AG04450 (cell line): ENCODE results near the gene FAM20A. TPM values are rescaled to one million over a fixed set of nuclear protein-coding genes. Genes with fewer than 3 reads are reported as not detected.

ENCODE experiments used
- CTCF ChIA-PET: fragments of 300-600, 350-600 bp; formaldehyde crosslinking; extraction: SDS; loops from one replicate; lab custom pipeline; 2022; ENCODE audit warnings: antibody characterized with exemption, inconsistent platforms; lab: Charles Lee
- POLR2A ChIA-PET: fragments of 350-600 bp; formaldehyde crosslinking; extraction: SDS; loops from one replicate; lab custom pipeline; 2021; ENCODE audit warnings: antibody characterized with exemption, inconsistent platforms; lab: Yijun Ruan, JAX
- DNase-seq: peaks from one replicate; pipeline ENCODE4 v3.0.0-alpha.2; 2011; ENCODE audit warnings: low read depth, low spot score
- H3K27ac ChIP-seq: one replicate; pipeline ENCODE4 v1.5.1; 2012; ENCODE audit warnings: low read depth, low read length, control low read depth
- H3K27me3 ChIP-seq: one replicate; pipeline ENCODE4 v1.6.0; 2012; ENCODE audit warnings: low read length; ENCODE audit not compliant: control insufficient read depth, insufficient read depth
- H3K4me3 ChIP-seq: 2 replicates; pipeline ENCODE4 v1.5.1; 2011; ENCODE audit warnings: mild to moderate bottlenecking, low read depth, low read length, control low read depth
- H3K9me3 ChIP-seq: 2 replicates; pipeline ENCODE4 v1.5.1; 2012; ENCODE audit warnings: low read length; ENCODE audit not compliant: control insufficient read depth, insufficient read depth
- polyA plus RNA-seq: library from polyadenylated mRNA; depleted of rRNA; stranded (reverse); fragments of >200 nt; gene quantifications from 2 replicates; pipeline ENCODE4 v1.2.3, GENCODE V29; 2011
- TF ChIP-seq, protein P1 (sequence below): IDR thresholded peaks from 2 replicates; pipeline ENCODE4 v1.5.1; 2011; ENCODE audit warnings: low read depth, low read length, control low read depth, inconsistent platforms

The FAM20A gene
- polyA plus RNA-seq, 1 experiment: not detected

DNA sequence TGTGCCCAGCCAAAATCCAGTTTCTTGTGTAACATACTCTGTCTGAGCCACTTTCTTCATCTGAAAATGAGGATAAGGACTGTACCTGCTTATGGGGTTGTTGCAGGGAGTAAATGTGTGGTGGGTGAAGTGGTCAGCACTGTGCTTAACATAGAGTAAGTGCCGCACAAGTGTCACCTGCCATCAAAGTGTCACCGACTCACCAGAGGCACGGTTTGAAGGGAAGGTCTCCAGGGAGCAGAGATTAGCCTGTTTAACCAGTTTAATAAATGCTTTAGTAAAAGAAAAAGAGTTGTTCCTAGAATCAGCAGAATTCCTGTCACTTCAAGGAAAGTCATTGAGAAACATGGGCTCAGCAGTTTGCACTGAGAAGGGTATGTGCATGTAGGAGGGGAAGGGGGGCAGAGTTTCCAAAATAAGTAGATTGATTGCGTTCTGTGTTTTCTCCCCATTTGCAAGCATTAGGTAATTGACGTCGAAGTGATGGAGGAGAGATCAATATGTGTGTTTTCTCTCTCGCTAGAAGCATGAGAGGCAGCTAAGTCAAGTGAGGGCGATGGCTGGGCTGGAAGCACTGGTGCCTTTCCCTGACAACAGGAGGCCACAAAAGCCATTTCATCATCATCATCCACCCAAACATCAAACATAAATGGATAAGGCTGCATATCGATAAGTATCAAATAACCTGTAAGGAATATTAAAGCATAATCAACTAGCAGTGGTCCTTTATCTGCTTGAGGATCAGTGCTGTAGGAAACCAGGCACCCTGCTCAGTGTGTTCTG lies 19.1 kb downstream of the FAM20A start:
- no peaks in the 10 kb centered on the region for H3K9me3 ChIP-seq
- no peak for DNase-seq
- no peak overlapping the region for H3K27ac ChIP-seq
- ChIA-PET POLR2A (no interaction called here), CTCF (no interaction called here)
- TF ChIP-seq, protein P1, sequence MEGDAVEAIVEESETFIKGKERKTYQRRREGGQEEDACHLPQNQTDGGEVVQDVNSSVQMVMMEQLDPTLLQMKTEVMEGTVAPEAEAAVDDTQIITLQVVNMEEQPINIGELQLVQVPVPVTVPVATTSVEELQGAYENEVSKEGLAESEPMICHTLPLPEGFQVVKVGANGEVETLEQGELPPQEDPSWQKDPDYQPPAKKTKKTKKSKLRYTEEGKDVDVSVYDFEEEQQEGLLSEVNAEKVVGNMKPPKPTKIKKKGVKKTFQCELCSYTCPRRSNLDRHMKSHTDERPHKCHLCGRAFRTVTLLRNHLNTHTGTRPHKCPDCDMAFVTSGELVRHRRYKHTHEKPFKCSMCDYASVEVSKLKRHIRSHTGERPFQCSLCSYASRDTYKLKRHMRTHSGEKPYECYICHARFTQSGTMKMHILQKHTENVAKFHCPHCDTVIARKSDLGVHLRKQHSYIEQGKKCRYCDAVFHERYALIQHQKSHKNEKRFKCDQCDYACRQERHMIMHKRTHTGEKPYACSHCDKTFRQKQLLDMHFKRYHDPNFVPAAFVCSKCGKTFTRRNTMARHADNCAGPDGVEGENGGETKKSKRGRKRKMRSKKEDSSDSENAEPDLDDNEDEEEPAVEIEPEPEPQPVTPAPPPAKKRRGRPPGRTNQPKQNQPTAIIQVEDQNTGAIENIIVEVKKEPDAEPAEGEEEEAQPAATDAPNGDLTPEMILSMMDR: no peak
- peaks cover 3% of the 10 kb centered on the region for H3K27me3 ChIP-seq
- no peak overlapping the region for H3K4me3 ChIP-seq

DNA sequence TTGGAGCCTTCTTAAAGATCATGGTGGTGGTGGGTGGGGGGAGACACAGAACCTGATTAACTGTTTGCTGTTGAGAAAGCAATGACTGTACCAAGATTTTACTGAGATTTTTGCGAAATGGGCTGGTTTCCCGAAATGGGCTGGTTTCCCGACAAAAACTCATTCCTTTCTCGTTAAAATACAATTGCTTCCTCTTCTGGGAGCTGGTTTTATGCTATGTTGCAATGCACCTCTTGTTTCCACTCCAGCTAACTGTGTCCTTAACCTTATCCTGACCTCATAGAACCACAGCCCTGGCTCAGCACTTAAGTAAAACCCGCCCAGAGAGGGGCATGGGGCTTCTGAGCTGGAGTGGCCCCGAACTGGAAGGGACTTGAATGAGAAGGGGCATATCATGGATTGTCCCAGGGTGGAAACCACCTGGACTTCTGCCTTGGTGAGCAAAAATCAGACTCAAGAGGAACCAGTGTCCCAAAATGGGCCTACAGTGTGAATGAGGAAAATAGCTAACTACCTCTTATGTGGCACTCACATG lies 20.9 kb downstream of the FAM20A start:
- CTCF ChIA-PET: interaction anchor here (0.7 kb wide), 1 partner anchor 34 kb away, joined by 3 read pairs; no protein-coding TSS in a partner anchor
- Histone ChIP-seq H3K9me3 (no peaks in the 10 kb centered on the region), H3K27ac (peak overlapping the region; percentile 11), H3K4me3 (no peak overlapping the region), H3K27me3 (peaks cover 3% of the 10 kb centered on the region)
- TF ChIP-seq, protein P1: no peak
- POLR2A ChIA-PET: no interaction called here
- DNase-seq: no peak

DNA sequence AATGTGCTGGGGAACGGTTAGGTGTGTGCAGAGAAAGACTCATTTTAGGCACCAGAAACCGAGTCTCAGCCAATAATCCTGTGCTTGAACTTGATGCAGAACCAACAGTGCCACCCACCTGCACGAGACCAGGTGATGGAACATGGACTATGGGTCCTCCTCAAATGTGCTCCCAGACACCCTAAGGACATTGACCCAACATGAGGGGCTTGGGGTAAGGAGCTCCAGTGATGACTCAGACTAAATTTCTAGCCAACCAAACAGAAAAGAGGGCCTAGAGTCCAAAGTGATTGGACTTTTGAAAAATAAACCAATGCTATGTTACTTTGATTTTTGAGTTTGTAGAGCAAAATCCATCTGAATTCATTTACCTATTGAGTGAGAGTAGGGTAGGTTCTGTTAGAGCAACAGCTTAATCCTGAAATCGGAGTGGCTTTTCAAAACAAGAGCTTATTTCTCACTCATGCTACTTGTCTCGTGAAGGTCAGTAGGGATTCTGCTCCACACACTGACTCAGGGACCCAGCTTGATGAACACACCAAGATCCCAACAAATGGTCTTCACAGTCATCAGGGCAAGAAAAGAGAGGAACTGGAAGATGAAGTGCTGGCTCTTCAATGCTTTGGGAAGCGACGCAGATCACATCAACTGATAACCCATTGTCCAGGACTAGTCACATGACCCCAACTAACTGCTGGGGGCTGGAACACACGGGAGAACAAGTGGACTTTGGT lies 21.8 kb downstream of the FAM20A start:
- no peak overlapping the region for H3K27ac ChIP-seq

DNA sequence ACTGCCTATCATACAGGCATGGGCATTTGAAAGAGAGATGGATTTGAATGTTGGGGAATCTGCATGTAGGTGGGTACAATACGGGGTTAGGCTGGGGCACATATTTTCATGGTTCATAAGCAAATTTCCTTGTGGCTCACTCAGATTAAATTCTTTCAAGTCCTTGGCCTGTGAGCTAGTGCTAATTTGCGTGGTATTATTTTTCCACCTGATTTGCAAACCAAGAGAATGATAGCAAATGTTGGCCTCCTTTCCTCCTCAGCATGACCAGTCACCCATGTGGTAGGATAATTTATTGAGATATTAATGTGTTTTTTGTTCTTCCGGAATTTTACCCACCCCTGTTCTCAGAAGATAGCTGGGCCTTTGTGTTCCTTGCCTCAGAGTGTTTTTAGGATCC lies 22.9 kb downstream of the FAM20A start:
- H3K27me3 ChIP-seq: peaks cover 3% of the 10 kb centered on the region
- H3K4me3 ChIP-seq: no peak overlapping the region
- no peak for DNase-seq
- ChIA-PET POLR2A (no interaction called here), CTCF (interaction anchor here (0.9 to 1.7 kb wide), 2 partner anchors 9 to 13 kb away, joined by 3 to 4 read pairs; no protein-coding TSS in a partner anchor)
- TF ChIP-seq, protein P1: no peak
- H3K9me3 ChIP-seq: no peaks in the 10 kb centered on the region
- H3K27ac ChIP-seq: no peak overlapping the region

More for the DNA sequence above, 21.8 kb downstream of the FAM20A start:
- H3K4me3 ChIP-seq: no peak overlapping the region
- CTCF ChIA-PET: interaction anchor here (0.6 kb wide), 2 partner anchors 90 to 123 kb away, joined by 3 to 5 read pairs; no protein-coding TSS in a partner anchor
- TF ChIP-seq, protein P1: no peak
- POLR2A ChIA-PET: no interaction called here
- DNase-seq: no peak
- no peaks in the 10 kb centered on the region for H3K9me3 ChIP-seq
- H3K27me3 ChIP-seq: peaks cover 3% of the 10 kb centered on the region

DNA sequence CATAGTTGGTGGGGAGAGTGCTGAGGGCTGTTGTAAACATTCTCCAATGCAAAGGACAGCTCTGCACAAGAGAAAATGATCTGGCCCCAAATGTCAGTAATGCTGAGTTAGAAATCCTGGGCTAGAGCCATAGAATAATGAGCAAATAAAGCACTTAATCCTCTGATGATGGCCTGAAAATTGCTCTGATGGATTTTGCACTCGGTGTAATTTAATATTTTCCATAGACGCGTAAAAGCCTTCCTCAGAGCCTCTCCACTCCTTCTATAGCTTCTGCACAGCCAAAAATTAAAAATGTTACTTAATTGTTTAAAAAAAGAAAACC lies 23.7 kb downstream of the FAM20A start:
- Histone ChIP-seq H3K9me3 (no peaks in the 10 kb centered on the region), H3K27ac (no peak overlapping the region), H3K4me3 (no peak overlapping the region), H3K27me3 (peaks cover 3% of the 10 kb centered on the region)
- no peak for DNase-seq
- ChIA-PET CTCF (interaction anchor here (0.6 to 1.7 kb wide), 3 partner anchors 10 to 36 kb away, joined by 3 to 4 read pairs (median 3); no protein-coding TSS in a partner anchor), POLR2A (interaction anchor here (1.0 kb wide), 1 partner anchor 120 kb away, joined by 3 read pairs; no protein-coding TSS in a partner anchor)
- TF ChIP-seq, protein P1: no peak
